GM18519 (cell line): ENCODE results near the gene DPH6.

Experiments
- ATAC-seq: cut with Tn5 transposase; IDR thresholded peaks from one replicate; pipeline ENCODE4 v1.9.1; 2021; ENCODE audit warnings: mild to moderate bottlenecking, moderate library complexity; ENCODE audit not compliant: unreplicated experiment, low FRiP score

Gene DPH6

GRCh38 chr15:35545316-35545823, 595 bp downstream of the DPH6 start:
- ATAC-seq = peak; percentile 8

- ATAC-seq = no peak
These were observed 5.1 kb downstream of the DPH6 start for GRCh38 chr15:35540885-35541284.

- no peak for ATAC-seq
These were observed 5.9 kb downstream of the DPH6 start for GRCh38 chr15:35540021-35540420.

- no peak for ATAC-seq
These were observed 10.5 kb downstream of the DPH6 start for GRCh38 chr15:35535365-35535916.

- ATAC-seq = no peak
These were observed 12.5 kb downstream of the DPH6 start for GRCh38 chr15:35533130-35534110.

GRCh38 chr15:35530698-35531097, 15.3 kb downstream of the DPH6 start:
- no peak for ATAC-seq

- ATAC-seq = no peak
These were observed 16.2 kb downstream of the DPH6 start for GRCh38 chr15:35529784-35530183.

GRCh38 chr15:35522061-35522460, 23.9 kb downstream of the DPH6 start:
- ATAC-seq = no peak

GRCh38 chr15:35519541-35520149, 26.3 kb downstream of the DPH6 start:
- ATAC-seq = peak; percentile 69

GRCh38 chr15:35519052-35519451, 26.9 kb downstream of the DPH6 start:
- no peak for ATAC-seq

GRCh38 chr15:35514759-35515158, 31.2 kb downstream of the DPH6 start:
- ATAC-seq = no peak

GRCh38 chr15:35507932-35508638, 37.9 kb downstream of the DPH6 start:
- no peak for ATAC-seq

GRCh38 chr15:35506272-35506870, 39.6 kb downstream of the DPH6 start:
- no peak for ATAC-seq

GRCh38 chr15:35505809-35506208, 40.2 kb downstream of the DPH6 start:
- no peak for ATAC-seq

GRCh38 chr15:35505141-35505540, 40.8 kb downstream of the DPH6 start:
- ATAC-seq = no peak

- no peak for ATAC-seq
These were observed 46.2 kb downstream of the DPH6 start for GRCh38 chr15:35499723-35500122.

GRCh38 chr15:35496585-35496984, 49.4 kb downstream of the DPH6 start:
- ATAC-seq = peak; percentile 99

- ATAC-seq = no peak
These were observed 50.9 kb downstream of the DPH6 start for GRCh38 chr15:35495080-35495479.

- no peak for ATAC-seq
These were observed 54.0 kb downstream of the DPH6 start for GRCh38 chr15:35491999-35492398.

- ATAC-seq = no peak
These were observed 54.8 kb downstream of the DPH6 start for GRCh38 chr15:35491173-35491572.
